GM21717 (cell line): ENCODE data around the gene B3GNT4.
A peak's percentile ranks its signal among the peaks of the same experiment; 100 is the strongest.
"Not testable (repeated sequence)": the region's sequence is repeated elsewhere in the genome, so short reads cannot be mapped to it uniquely, and the experiment has no call there.

Source experiments
- ATAC-seq: cut with Tn5 transposase; IDR thresholded peaks from one replicate; pipeline ENCODE4 v1.9.1; 2021; ENCODE audit warnings: mild to moderate bottlenecking, moderate library complexity; ENCODE audit not compliant: unreplicated experiment

B3GNT4 gene

DNA sequence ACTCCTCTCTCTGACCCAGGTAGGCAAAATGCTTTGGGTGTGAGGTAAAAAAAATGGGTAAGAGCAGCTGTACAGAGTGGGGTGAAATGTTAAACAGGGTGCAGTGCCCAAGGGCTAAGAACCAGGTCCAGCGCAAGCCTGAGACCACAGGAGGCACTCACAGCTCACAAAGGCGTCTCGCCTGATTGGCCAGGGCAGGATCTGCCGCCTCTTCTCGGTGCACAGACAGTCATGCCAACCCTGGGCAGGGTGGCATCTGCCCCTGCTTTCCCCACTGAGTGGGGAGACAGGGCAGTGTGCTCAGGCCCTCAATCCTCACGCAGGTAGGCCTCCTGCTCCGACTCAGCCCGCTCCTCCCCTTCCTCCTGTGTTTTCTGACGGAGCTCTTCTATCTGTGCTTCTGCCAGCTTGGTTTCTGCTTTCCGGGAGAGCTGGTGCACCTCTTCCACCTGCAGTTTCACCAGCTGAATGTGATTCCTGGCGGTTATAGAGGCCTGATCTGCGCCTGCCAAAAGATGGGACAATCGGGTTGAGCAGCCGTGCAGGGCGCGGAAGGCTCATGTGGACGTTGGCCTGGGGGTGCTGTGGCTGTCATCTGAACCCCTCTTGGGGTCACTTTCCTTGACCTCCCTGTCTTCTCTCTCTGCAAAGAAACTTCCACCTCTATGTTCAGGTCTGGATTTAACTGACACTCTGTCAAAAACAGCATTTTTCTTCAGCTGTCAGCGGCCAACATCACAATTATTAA is 4.7 kb downstream of the B3GNT4 start:
- ATAC-seq = no peak

DNA sequence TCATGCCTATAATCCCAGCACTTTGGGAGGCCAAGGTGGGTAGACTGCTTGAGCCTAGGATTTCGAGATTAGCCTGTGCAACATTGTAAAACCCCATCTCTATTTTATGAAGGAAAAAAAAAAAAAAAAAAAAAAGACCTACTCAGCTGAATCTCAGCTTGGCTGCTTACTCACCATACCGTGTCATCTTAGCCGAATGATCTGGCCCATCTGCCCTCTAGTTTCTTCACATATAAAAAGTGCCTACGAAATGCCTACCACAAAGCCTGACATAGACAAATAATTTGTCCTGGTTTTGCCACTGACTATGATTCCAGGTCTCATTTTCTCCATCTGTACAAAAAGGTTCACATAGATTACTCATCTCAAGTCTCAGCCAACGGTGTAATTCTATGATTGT is 12.3 kb downstream of the B3GNT4 start:
- ATAC-seq = no peak

- ATAC-seq = no peak
Measured at GRCh38 chr12:122216445-122216844, 12.9 kb downstream of the B3GNT4 start.

- ATAC-seq = peak; percentile 88
Measured at GRCh38 chr12:122225683-122226365, 22.3 kb downstream of the B3GNT4 start, which contains the start of gene DIABLO. Gene DIABLO, minus strand, starts transcription at chr12:122226052. Its CDS starts 38 bp downstream, at chr12:122226014.

DNA sequence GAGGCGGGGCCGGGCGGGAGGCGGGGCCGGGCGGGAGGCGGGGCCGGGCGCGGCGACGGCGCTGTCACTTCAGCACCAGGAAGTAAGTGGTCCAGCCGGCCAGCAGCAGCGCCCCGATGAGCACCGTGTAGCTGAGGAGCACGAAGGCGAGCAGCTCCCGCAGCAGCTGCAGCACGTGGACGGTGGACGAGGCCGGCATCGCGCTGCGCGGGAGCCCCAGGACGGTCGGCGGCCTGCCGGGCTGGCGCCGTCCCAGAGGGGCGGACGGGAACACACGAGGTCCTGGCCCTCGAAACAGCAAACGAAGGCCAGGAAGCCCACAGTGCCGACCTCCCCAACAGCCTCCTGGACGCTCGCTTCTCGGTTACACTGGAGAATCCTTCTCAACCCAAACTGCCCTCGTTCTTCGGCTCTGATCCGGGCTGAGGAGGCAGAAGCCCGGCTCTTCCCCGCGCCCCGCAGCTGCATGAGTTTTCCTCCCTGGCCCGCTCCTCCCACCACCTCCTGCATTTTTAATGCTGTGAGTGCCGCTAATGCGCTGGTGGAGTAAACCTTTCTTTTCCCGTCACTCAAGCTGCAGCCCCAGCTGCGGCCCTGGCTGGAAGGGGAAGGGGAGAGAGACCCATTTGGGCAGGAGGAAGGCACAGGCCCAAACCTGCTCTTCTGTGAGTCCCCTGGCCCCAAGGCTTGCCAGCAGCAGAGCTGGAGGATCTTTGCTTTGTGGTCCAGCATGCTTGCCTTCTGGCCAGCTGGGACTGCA is 23.0 kb downstream of the B3GNT4 start:
- ATAC-seq = no peak

- ATAC-seq = no peak
Measured at GRCh38 chr12:122227341-122227740, 23.8 kb downstream of the B3GNT4 start.

GRCh38 chr12:122228092-122228491 is 24.6 kb downstream of the B3GNT4 start:
- no peak for ATAC-seq

GRCh38 chr12:122230798-122231197 is 27.3 kb downstream of the B3GNT4 start:
- no peak for ATAC-seq

DNA sequence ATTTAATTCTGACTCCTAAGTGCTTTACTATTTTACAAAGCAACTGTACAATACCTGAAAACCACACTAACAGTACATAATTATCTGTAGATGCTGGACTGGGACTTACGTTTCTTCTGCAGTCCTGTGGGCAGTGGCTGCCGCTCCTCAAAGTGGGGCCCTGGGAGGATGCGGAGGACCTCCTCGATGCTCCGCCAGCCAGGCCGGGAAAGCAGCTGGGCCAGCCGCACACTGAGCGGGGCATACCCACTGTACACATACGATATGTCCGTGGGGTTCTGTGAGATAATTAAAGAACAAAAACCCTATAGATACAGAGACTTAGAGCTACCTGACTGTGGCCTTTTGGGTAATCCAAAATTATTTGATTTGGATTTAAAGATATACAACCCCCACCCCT is 29.2 kb downstream of the B3GNT4 start:
- ATAC-seq = no peak

DNA sequence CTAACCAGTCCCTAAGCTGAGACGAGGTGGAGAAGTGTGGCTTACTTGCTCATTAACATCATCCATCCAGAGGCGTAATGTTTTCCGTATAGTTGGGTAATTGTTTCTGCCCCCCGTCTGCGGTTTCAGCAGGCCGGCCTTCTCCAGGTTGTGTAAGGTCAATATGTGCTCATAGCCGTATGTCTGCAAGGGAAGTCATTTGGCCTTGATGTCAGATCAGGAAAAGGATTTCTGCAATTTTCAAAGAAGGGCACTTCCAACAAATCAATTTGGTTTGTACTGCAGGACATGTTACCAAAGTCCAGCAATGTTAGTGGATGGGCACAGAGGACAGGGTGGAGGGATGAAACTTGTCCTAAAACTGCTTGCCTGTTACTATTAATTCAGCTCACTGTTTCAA is 32.2 kb downstream of the B3GNT4 start:
- ATAC-seq = no peak

- ATAC-seq = no peak
Measured at GRCh38 chr12:122238861-122239260, 35.4 kb downstream of the B3GNT4 start.

DNA sequence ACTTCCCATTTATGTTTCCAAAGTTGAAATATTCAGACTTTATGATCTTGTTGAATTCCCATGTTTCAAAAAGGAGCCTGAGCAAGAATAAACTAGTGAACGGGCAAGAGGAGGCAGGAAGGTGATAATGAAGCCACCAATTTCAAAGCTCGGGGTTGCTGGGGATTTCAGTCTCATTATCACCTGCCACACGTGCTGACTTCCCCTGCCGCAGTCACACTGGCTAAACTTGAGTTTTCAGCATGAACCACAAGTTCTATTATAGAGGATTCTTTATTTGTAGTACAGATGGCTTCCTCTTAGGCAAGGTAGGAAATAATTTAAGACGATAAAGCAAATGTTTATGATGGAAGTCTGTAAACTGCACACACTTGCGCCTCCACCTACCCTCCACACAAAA is 40.5 kb downstream of the B3GNT4 start:
- ATAC-seq = no peak

DNA sequence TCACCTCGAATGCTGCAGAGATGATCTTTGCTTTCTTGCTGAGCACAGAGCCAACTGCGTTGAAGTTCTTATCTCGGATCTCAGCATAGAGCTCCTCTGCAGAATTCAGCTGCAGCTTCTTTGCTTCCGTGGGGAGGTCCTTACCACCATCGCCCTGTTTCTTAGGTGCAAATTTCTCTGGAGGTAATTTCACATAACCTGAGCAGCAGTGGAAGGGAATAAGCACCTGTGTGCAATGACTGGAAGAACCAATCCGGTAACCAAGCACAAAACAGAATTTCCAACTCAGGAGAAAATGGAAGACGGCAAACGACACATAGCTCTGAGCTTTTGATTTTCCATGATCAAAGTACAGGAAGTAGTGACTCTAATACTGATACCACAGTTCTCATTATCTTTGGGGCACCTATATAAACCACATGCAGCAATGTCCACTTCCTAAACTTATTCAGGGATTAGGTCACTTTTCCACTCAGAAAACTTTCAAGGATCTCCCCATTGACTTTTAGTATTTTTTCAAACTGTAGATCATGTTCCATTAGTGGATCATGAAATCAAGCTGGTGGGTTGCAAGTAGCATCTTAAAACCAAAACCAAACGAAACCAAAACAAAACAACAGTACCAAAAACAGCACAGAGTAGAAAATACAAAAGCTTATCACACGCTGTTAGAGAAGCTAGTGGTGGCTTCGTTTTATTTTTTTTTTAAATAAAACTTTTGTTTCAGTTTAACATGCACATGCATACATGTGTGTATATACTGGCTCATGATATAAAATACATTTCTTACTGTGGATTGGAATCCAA is 41.3 kb downstream of the B3GNT4 start:
- no peak for ATAC-seq

DNA sequence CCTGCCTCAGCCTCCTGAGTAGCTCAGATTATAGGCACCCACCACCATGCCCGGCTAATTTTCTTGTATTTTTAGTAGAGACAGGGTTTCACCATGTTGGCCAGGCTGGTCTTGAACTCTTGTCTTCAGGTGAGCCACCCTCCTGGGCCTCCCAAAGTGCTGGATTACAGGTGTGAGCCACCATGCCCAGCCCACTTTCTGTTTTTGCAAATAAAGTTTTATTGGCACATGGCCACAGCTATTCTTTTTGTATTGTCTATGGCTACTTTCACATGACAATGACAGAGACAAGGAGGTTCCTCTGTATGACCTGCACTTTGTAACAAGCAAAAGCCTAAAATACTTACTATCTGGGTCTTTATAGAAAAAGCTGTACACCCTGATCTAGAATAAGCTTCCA is 42.0 kb downstream of the B3GNT4 start:
- ATAC-seq = no peak

DNA sequence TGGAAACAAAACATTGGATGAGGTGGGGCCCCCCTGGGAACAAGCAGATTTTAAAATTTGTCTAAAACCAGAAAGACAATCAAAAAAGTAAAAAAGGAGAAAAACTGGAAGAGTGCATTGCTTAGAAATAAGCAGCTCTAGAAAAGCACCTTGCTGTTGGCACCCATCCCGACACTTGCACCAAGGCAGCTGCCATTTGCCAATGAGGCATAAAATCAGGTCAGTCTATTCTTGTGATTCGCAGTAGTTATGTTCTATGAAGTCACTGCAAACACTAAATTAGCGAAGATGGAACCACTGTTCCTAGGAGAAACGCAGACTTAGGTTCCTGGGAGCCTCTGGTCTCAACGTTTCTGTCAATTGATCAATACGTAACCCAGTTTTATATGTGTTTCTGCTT is 46.5 kb downstream of the B3GNT4 start:
- ATAC-seq = no peak

GRCh38 chr12:122250536-122250935 is 47.0 kb downstream of the B3GNT4 start:
- no peak for ATAC-seq

DNA sequence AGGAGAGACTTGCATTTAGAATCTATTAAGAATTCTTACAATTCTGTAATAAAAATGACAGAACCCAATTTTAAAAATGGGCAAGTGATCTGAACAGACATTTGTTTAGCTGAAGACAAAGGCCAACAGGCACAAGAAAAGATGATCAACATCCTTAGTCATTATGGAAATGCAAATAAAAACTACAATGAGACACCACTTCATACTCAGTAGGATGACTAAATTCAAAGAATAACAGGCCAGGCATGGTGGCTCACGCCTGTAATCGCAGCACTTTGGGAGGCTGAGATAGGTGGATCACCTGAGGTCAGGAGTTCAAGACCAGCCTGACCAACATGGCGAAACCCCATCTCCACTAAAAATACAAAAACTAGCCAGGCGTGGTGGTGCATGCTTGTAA is 55.0 kb downstream of the B3GNT4 start:
- ATAC-seq = not testable (repeated sequence)
